GM12892 (cell line): ENCODE data around the gene PSMD12.
"Not testable (repeated sequence)": the region's sequence is repeated elsewhere in the genome, so short reads cannot be mapped to it uniquely, and the experiment has no call there.

Source experiments
- DNase-seq: peaks from one replicate; pipeline ENCODE4 v3.0.0; 2011; ENCODE audit not compliant: insufficient read length
- FAIRE-seq: peaks from 2 replicates; lab custom pipeline; 2011; peaks lifted over from hg19 to GRCh38; lab: Jason Lieb, UNC
- POLR2A ChIP-seq: IDR thresholded peaks from 2 replicates; pipeline ENCODE4 v1.6.1; 2011; ENCODE audit warnings: low read depth, low read length, control low read depth
- POLR2AphosphoS5 ChIP-seq: IDR thresholded peaks from 2 replicates; pipeline ENCODE4 v1.6.1; 2011; ENCODE audit warnings: low read depth, low read length, control low read depth
- TAF1 ChIP-seq: IDR thresholded peaks from 2 replicates; pipeline ENCODE4 v1.6.1; 2011; ENCODE audit warnings: low read depth, mild to moderate bottlenecking, control low read depth, low read length, borderline replicate concordance

The PSMD12 gene

GRCh38 chr17:67312265-67312664 lies 54.1 kb downstream of the PSMD12 start:
- no peak for DNase-seq
- TF ChIP-seq POLR2AphosphoS5 (no peak), TAF1 (no peak), POLR2A (no peak)
- no peak for FAIRE-seq

GRCh38 chr17:67311575-67311974 lies 54.8 kb downstream of the PSMD12 start:
- FAIRE-seq: no peak

GRCh38 chr17:67310406-67310805 lies 56.0 kb downstream of the PSMD12 start:
- no peak for TF ChIP-seq POLR2AphosphoS5
- no peak for TF ChIP-seq POLR2A
- no peak for TF ChIP-seq TAF1
- DNase-seq (no peak), FAIRE-seq (no peak)

More at GRCh38 chr17:67311575-67311974, 54.8 kb downstream of the PSMD12 start:
- no peak for DNase-seq
- no peak for TF ChIP-seq TAF1

DNA sequence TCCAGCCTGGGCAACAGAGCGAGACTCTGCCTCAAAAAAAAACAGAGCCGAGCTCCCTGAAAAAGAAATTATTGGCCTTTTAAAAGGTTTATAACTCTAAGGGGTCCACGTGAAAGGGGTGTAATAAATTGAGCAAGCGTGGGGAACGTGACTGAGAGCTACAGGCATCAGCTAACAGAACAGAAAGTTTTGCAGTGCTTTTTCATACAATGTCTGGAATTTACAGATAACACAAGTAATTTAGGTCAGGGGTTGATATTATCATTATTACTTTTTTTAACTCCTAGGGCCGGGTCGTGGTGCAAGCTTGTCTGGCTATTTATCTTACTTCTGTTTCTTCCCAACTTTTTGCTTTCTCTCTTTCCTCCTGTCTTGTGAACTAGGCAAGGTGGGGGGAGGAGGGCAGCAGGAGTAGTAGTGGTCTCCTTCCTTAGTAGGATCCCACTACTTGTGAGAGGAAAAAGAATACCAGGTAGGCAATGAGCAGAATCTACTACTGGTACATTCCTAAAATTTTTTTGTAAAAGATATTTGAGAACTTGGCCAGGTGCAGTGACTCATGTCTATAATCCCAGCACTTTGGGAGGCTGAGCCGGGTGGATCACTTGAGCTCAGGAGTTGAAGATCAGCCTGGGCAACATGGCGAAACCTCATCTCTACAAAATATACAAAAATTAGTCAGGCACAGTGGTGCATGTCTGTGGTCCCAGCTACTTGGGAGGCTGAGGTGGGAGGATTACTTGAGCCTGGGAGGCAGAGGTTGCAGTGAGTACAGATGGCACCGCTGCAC lies 60.7 kb downstream of the PSMD12 start:
- FAIRE-seq, DNase-seq: not testable (repeated sequence)

GRCh38 chr17:67297454-67297960 lies 68.9 kb downstream of the PSMD12 start:
- FAIRE-seq: no peak

DNA sequence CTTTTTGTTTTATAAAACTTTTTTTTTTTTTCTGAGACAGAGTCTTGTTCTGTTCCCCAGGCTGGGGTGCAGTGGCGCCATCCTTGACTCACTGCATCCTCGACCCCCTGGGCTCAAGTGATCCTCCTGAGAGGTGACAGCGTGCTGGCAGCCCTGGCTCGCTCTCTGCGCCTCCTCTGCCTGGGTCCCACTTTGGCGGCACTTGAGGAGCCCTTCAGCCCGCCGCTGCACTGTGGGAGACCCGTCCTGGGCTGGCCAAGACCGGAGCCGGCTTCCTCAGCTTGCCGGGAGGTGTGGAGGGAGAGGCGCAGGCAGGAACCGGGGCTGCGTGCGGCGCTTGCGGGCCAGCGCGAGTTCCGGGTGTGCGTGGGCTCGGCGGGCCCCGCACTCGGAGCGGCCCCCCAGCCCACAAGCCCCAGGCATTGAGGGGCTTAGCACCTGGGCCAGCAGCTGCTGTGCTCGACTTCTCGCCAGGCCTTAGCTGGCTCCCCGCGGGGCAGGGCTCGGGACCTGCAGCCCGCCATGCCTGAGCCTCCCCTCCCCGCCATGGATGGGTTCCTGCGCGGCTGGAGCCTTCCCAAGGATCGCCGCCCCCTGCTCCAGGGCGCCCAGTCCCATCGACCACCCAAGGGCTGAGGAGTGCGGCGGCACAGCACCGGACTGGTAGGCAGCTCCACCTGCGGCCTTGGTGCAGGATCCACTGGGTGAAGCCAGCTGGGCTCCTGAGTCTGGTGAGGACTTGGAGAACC lies 71.8 kb downstream of the PSMD12 start:
- DNase-seq (no peak), FAIRE-seq (no peak)
- TF ChIP-seq POLR2AphosphoS5 (no peak), POLR2A (no peak), TAF1 (no peak)

More at GRCh38 chr17:67297454-67297960, 68.9 kb downstream of the PSMD12 start:
- TF ChIP-seq POLR2AphosphoS5: no peak
- TF ChIP-seq TAF1: no peak
- no peak for TF ChIP-seq POLR2A
- DNase-seq: no peak

GRCh38 chr17:67293251-67294203 lies 72.8 kb downstream of the PSMD12 start:
- FAIRE-seq: peak; percentile 91
- no peak for TF ChIP-seq POLR2AphosphoS5
- TF ChIP-seq TAF1: no peak
- TF ChIP-seq POLR2A: no peak
- peak; percentile 65 for DNase-seq

DNA sequence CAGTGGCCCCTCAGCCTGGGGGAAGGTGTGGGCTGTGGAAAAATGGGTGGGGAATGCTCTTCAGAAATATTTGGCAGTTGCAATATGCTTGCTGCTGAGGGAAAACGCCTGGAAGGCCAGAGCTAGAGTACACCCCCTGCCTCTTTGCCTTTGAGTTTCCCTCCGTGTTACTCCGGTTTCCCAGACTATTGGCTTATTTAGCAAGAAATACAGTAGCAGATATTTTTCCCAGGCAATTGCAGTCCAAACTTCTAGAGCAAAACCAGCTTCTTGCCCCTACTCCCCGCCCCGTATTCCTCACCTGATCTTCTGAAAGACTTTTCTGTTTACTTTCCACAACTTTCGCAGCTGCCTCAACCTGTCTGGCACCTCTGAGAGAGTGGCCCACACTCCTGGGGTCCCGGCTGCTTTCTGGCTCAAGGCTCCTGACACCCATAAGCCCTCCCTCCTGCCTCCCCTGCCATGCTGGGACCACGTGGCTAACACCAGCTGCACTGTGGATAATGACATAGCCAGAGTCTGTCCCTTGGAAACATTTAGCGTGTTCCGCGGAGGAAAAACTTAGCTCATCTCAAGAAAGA lies 75.6 kb downstream of the PSMD12 start:
- DNase-seq: no peak
- no peak for FAIRE-seq

DNA sequence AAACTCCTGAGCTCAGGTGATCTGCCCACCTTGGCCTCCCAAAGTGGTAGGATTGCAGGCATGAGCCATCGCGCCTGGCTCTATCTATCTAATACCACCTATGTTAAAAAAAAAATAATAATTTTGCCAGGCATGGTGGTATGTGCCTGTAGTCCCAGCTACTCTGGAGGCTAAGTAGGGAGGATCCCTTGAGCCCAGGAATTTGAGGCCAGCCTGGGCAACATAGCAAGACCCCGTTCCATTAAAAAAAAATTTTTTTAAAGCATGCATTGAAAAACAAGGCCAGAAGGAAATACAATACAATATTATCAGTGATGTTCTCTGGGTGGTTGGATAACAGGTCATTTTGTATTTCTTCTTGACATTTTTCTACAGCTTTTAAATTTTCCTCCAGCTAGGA lies 76.1 kb downstream of the PSMD12 start:
- TF ChIP-seq POLR2AphosphoS5 (no peak), POLR2A (no peak), TAF1 (no peak)
- no peak for FAIRE-seq
- DNase-seq: no peak

More for the DNA sequence above, 75.6 kb downstream of the PSMD12 start:
- TF ChIP-seq POLR2AphosphoS5: no peak
- TF ChIP-seq POLR2A: no peak
- no peak for TF ChIP-seq TAF1

GRCh38 chr17:67289181-67289876 lies 77.0 kb downstream of the PSMD12 start:
- DNase-seq: no peak
- TF ChIP-seq POLR2A (no peak), TAF1 (no peak), POLR2AphosphoS5 (no peak)
- FAIRE-seq: no peak
